Peyer's patch (tissue), 4 donors: Measurements from ENCODE around the gene PPP6R1. TPM values are rescaled to one million over a fixed set of nuclear protein-coding genes. Genes with fewer than 3 reads are reported as not detected.

Experiments used
- DNase-seq, 3 donors: peaks; one replicate each; pipeline ENCODE4 v3.0.0-alpha.2; 2017 to 2019
- H3K27ac ChIP-seq, 4 donors: fragments of 200-600 bp; sonication (generic); one replicate each; pipeline ENCODE4 v1.5.1; 2016 to 2019
- H3K27me3 ChIP-seq, 2 donors: fragments of 200-600 bp; sonication (generic); one replicate each; pipeline ENCODE4 v1.5.1; 2019
- H3K36me3 ChIP-seq, 3 donors: fragments of 200-600 bp; sonication (generic); one replicate each; pipeline ENCODE4 v1.5.1; 2016 to 2019
- H3K4me1 ChIP-seq, 4 donors: fragments of 200-600 bp; sonication (generic); one replicate each; pipeline ENCODE4 v1.5.1; 2016 to 2019
- H3K4me3 ChIP-seq, 4 donors: fragments of 200-600 bp; sonication (generic); 1 replicate in 3 of 4; 2 replicates in 1 of 4; pipeline ENCODE4 v1.5.1; 2016 to 2019; ENCODE audit warnings: mild to moderate bottlenecking in 1 of 4
- H3K9me3 ChIP-seq, 4 donors: fragments of 200-600 bp; sonication (generic); one replicate each; pipeline ENCODE4 v1.5.1; 2016 to 2019; ENCODE audit warnings: mild to moderate bottlenecking in 1 of 4
- POLR2A ChIP-seq, 2 donors: fragments of 450-650 bp; IDR thresholded peaks; one replicate each; pipeline ENCODE4 v1.5.1; 2017; ENCODE audit warnings: antibody characterized with exemption in 2 of 2, mild to moderate bottlenecking in 2 of 2, moderate library complexity in 2 of 2
- total RNA-seq, 4 donors: library from RNA; depleted of rRNA; stranded (reverse); fragments of >200 nt; gene quantifications; one replicate each; pipeline ENCODE4 v1.1.0, GENCODE V29; 2016
- TF ChIP-seq, protein P1 (sequence below), 6 experiments: fragments of 450-650 bp in 4 of 6; fragments of 200-600 bp in 2 of 6; sonication (generic) in 1 of 6; IDR thresholded peaks; one replicate each; pipeline ENCODE4 v1.5.1; 2017 to 2019; ENCODE audit warnings: antibody characterized with exemption in 6 of 6, mild to moderate bottlenecking in 3 of 6, moderate library complexity in 1 of 6

PPP6R1 gene
- total RNA-seq, 4 donors from 2014 or later: 71.2 to 123 (median 94.8) TPM

DNA sequence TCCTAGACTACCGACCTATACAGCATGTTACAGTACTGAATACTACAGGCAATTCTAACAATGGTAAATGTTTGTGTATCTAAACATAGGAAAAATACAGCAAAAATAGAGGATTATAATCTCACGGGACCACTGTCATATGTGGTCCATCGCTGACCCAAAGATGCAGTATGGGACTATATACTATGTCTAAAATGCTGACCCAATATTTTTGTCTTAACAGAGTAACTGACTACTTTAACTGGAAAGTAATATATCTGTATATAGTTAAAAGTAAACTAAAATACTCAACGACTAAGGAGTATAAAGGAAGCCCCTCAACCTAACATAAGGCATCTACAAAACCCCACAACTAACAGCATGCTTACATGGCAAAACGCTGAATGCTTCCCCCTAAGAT lies 25.8 kb downstream of the PPP6R1 start:
- Histone ChIP-seq H3K27me3 (no peaks in the 10 kb centered on the region), H3K4me1 (peaks cover 0 to 19% (median 1%) of the 10 kb centered on the region in 4 donors), H3K36me3 (peaks cover 0 to 89% (median 0%) of the 10 kb centered on the region in 3 donors), H3K4me3 (no peak overlapping the region), H3K9me3 (no peaks in the 10 kb centered on the region), H3K27ac (no peak overlapping the region)
- TF ChIP-seq, protein P1, sequence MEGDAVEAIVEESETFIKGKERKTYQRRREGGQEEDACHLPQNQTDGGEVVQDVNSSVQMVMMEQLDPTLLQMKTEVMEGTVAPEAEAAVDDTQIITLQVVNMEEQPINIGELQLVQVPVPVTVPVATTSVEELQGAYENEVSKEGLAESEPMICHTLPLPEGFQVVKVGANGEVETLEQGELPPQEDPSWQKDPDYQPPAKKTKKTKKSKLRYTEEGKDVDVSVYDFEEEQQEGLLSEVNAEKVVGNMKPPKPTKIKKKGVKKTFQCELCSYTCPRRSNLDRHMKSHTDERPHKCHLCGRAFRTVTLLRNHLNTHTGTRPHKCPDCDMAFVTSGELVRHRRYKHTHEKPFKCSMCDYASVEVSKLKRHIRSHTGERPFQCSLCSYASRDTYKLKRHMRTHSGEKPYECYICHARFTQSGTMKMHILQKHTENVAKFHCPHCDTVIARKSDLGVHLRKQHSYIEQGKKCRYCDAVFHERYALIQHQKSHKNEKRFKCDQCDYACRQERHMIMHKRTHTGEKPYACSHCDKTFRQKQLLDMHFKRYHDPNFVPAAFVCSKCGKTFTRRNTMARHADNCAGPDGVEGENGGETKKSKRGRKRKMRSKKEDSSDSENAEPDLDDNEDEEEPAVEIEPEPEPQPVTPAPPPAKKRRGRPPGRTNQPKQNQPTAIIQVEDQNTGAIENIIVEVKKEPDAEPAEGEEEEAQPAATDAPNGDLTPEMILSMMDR (IDR thresholded peaks at IDR 0.05): no peak
- no peak for TF ChIP-seq POLR2A (IDR thresholded peaks at IDR 0.05)
- DNase-seq: no peak

DNA sequence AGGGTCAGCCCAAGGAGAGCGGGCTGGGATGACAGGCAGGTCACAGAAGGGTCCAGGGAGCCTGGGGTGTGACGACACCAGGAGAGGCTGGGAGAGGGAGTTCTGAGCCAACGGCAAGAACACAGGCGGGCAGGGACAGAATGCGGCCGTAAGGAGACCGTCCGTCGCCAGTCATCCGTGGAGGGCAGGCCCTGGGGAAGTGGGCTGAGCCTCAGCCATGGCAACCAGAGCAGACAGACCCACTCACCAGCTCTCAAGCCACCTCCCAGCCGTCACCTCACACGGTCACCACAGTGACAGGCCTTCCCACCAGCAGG lies 26.6 kb downstream of the PPP6R1 start:
- DNase-seq: no peak
- Histone ChIP-seq H3K36me3 (peaks cover 0 to 89% (median 0%) of the 10 kb centered on the region in 3 donors), H3K4me3 (no peak overlapping the region), H3K27me3 (no peaks in the 10 kb centered on the region), H3K27ac (no peak overlapping the region), H3K4me1 (peaks cover 0 to 22% (median 1%) of the 10 kb centered on the region in 4 donors), H3K9me3 (no peaks in the 10 kb centered on the region)
- TF ChIP-seq, protein P1 (IDR thresholded peaks at IDR 0.05): no peak
- TF ChIP-seq POLR2A (IDR thresholded peaks at IDR 0.05): no peak

DNA sequence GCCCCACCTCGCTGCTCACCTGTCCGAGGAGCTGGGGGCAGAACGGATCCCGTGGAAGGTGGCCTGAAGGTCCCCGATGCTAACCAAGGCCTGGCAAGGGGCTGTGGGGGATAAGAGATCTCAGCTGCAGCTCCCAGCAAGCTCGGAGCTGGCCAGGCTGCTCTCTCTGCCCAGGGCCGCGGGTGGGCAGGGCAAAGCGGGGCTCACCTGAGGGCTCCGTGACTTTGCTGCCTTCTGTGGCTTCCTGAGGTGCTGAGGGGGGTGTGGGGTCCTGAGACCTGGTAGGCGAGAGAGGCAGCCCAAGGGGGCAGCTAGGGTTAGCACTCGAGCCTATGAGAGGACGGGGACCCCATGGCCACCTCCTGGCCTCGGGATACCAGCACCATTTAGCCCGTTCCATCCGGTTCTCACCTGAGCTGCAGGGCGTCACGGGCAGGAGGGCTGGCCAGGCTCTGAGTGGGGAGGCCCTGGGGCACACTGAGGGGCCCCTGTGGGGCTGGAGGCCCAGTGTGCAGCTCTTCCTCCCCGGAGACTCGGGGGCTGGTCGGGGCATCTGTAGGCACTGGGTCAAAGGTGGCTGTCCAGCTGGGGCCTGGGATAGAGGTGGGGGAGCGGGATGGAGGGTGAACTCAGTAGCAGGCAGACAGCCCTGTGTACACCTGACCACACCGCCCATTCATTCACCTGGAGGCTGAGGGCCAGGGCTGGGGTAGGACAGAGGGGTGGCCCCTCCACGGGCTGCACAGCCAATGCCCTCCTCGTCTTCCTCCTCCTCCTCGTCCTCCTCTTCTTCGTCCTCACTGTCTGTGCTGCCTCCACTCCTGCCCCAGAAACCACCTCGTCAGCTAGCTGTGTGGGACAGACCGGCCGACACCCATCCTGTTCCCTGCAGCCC lies 27.2 kb downstream of the PPP6R1 start:
- no peaks in the 10 kb centered on the region for H3K27me3 ChIP-seq
- no peak for DNase-seq
- no peaks in the 10 kb centered on the region for H3K9me3 ChIP-seq
- peaks cover 0 to 22% (median 1%) of the 10 kb centered on the region in 4 donors for H3K4me1 ChIP-seq
- H3K27ac ChIP-seq: no peak overlapping the region
- H3K4me3 ChIP-seq: no peak overlapping the region
- H3K36me3 ChIP-seq: peaks cover 0 to 89% (median 0%) of the 10 kb centered on the region in 3 donors
- TF ChIP-seq POLR2A (IDR thresholded peaks at IDR 0.05): no peak
- TF ChIP-seq, protein P1 (IDR thresholded peaks at IDR 0.05): no peak

DNA sequence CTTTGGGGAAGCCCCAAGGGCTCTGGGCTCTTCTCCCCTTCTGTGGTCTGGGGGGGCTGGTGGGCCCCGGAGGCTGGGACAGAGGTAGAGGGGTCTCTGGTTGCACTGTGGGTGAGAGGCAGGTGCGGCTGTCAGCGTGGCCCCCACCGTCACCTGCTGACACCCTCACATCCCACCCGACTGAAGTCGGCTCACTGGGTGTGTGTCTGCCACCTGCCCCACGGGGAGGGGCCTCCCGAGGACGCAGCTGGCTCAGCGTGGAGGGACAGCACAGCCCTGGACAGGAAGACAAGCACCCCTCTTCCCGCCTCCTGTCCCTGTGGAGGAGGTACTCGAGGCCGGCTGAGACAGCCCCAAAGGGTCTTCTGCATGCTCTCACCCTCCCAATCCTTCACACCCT lies 28.0 kb downstream of the PPP6R1 start:
- TF ChIP-seq, protein P1 (IDR thresholded peaks at IDR 0.05): no peak
- TF ChIP-seq POLR2A (IDR thresholded peaks at IDR 0.05): no peak
- H3K4me1 ChIP-seq: peaks cover 0 to 22% (median 1%) of the 10 kb centered on the region in 4 donors
- no peaks in the 10 kb centered on the region for H3K9me3 ChIP-seq
- no peak overlapping the region for H3K4me3 ChIP-seq
- H3K36me3 ChIP-seq: peaks cover 0 to 89% (median 0%) of the 10 kb centered on the region in 3 donors
- H3K27me3 ChIP-seq: no peaks in the 10 kb centered on the region
- no peak overlapping the region for H3K27ac ChIP-seq
- DNase-seq: no peak

DNA sequence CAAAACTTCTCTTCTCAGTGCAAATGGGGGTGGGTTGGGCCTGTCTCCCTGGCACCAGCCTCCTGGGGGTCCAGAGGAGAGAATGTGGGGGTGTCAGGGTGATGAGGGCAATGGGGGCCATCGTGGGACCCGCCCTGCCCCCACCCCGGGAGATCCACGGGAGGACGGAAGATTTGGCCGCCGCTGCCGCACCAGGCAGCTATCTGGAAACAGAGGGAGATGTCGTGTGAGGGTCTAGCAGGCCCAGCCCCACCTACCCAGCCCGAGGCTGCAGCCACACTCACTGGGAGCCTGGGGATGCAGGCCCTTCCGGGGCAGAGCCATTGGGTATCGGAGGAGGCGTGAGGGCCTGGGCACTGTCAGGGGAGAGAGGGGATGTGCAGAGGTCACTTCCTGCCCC lies 28.5 kb downstream of the PPP6R1 start:
- H3K4me1 ChIP-seq: peaks cover 0 to 22% (median 1%) of the 10 kb centered on the region in 4 donors
- no peaks in the 10 kb centered on the region for H3K9me3 ChIP-seq
- no peak overlapping the region for H3K27ac ChIP-seq
- H3K4me3 ChIP-seq: no peak overlapping the region
- TF ChIP-seq, protein P1 (IDR thresholded peaks at IDR 0.05): no peak
- no peak for TF ChIP-seq POLR2A (IDR thresholded peaks at IDR 0.05)
- DNase-seq: no peak
- H3K36me3 ChIP-seq: peaks cover 0 to 87% (median 0%) of the 10 kb centered on the region in 3 donors
- no peaks in the 10 kb centered on the region for H3K27me3 ChIP-seq
